Loucy (cell line): ENCODE measurements around the gene ZNF383.

ENCODE experiments used
- H2AFZ ChIP-seq: fragments of 200-600 bp; sonication (generic); 2 replicates; pipeline ENCODE4 v1.6.0; 2016; ENCODE audit warnings: antibody characterized with exemption, mild to moderate bottlenecking, low read length, moderate library complexity
- H3F3A ChIP-seq: fragments of 200-600 bp; 2 replicates; pipeline ENCODE4 v1.6.0; 2016; ENCODE audit warnings: antibody characterized with exemption, low read depth, mild to moderate bottlenecking
- H3K27me3 ChIP-seq: fragments of 200-600 bp; sonication (generic); 2 replicates; pipeline ENCODE4 v1.6.1; 2014; ENCODE audit warnings: low read length, mild to moderate bottlenecking; ENCODE audit not compliant: insufficient read depth, poor library complexity, severe bottlenecking
- H3K36me3 ChIP-seq: fragments of 200-600 bp; sonication (generic); 2 replicates; pipeline ENCODE4 v1.6.1; 2016; ENCODE audit warnings: low read length; ENCODE audit not compliant: insufficient read depth
- H3K4me1 ChIP-seq: fragments of 200-600 bp; sonication (generic); 2 replicates; pipeline ENCODE4 v1.5.1; 2014; ENCODE audit warnings: low read length, mild to moderate bottlenecking; ENCODE audit not compliant: insufficient read depth, poor library complexity, severe bottlenecking
- H3K4me2 ChIP-seq: fragments of 200-600 bp; sonication (generic); 2 replicates; pipeline ENCODE4 v1.6.0; 2014; ENCODE audit warnings: antibody characterized with exemption, low read length, low read depth, mild to moderate bottlenecking; ENCODE audit not compliant: poor library complexity, severe bottlenecking
- H3K4me3 ChIP-seq: fragments of 200-600 bp; sonication (generic); 2 replicates; pipeline ENCODE4 v1.5.1; 2014; ENCODE audit warnings: low read length, mild to moderate bottlenecking, mixed read lengths; ENCODE audit not compliant: poor library complexity, severe bottlenecking
- H3K79me2 ChIP-seq: fragments of 200-600 bp; sonication (generic); 2 replicates; pipeline ENCODE4 v1.6.1; 2014; ENCODE audit warnings: low read length; ENCODE audit not compliant: insufficient read depth
- H3K9ac ChIP-seq: fragments of 200-600 bp; sonication (generic); 2 replicates; pipeline ENCODE4 v1.6.0; 2014; ENCODE audit warnings: mild to moderate bottlenecking, low read depth, low read length, moderate library complexity; ENCODE audit not compliant: poor library complexity, severe bottlenecking
- H3K9me2 ChIP-seq: fragments of 200-600 bp; sonication (generic); replicated peaks from 2 replicates; pipeline ENCODE4 v1.6.1; 2016; ENCODE audit warnings: low read depth, low read length, mixed read lengths
- H3K9me3 ChIP-seq: fragments of 200-600 bp; sonication (generic); 2 replicates; pipeline ENCODE4 v1.6.1; 2014; ENCODE audit warnings: mild to moderate bottlenecking, antibody characterized with exemption, low read length, low read depth; ENCODE audit not compliant: insufficient read depth
- H4K20me1 ChIP-seq: fragments of 200-600 bp; sonication (generic); 2 replicates; pipeline ENCODE4 v1.6.0; 2014; ENCODE audit warnings: antibody characterized with exemption, low read length, mild to moderate bottlenecking; ENCODE audit not compliant: insufficient read depth, poor library complexity, severe bottlenecking
- EZH2phosphoT487 ChIP-seq: fragments of 200-600 bp; IDR thresholded peaks from 2 replicates; pipeline ENCODE4 v1.6.1; 2018; ENCODE audit warnings: antibody characterized with exemption, mild to moderate bottlenecking, moderate library complexity, borderline replicate concordance
- TF ChIP-seq, protein P1 (sequence below): fragments of 200-600 bp; sonication (generic); conservative IDR thresholded peaks from 2 replicates; pipeline ENCODE4 v1.5.1; 2014; ENCODE audit warnings: mild to moderate bottlenecking, antibody characterized with exemption, low read length

Gene ZNF383

DNA sequence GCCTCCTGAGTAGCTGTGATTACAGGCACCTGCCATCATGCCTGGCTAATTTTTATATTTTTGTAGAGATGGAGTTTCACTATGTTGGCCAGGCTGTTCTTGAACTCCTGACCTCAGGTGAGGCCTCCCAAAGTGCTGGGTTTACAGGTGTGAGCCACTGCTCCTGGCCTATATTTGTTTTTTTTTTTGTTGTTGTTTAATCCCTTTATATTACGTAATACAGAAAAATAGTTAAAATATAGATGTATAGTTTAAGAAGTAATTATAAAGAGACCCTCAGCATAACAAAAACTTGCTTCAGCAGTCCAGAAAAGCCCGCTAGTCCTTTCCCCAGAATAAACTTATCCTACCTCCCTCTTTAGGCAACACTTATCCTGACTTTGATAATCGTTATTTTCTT lies 2.4 kb downstream of the ZNF383 start:
- H2AFZ ChIP-seq = no peak overlapping the region
- H3K4me1 ChIP-seq = peaks cover 16% of the 10 kb centered on the region
- H4K20me1 ChIP-seq = no peaks in the 10 kb centered on the region
- H3K4me2 ChIP-seq = peak overlapping the region; percentile 97
- H3K4me3 ChIP-seq = peak overlapping the region; percentile 97
- H3K27me3 ChIP-seq = no peaks in the 10 kb centered on the region
- peaks cover 29% of the 10 kb centered on the region for H3K79me2 ChIP-seq
- no peaks in the 10 kb centered on the region for H3K36me3 ChIP-seq
- H3K9me3 ChIP-seq = no peaks in the 10 kb centered on the region
- no peaks in the 10 kb centered on the region for H3K9me2 ChIP-seq
- no peak for TF ChIP-seq EZH2phosphoT487
- TF ChIP-seq, protein P1, sequence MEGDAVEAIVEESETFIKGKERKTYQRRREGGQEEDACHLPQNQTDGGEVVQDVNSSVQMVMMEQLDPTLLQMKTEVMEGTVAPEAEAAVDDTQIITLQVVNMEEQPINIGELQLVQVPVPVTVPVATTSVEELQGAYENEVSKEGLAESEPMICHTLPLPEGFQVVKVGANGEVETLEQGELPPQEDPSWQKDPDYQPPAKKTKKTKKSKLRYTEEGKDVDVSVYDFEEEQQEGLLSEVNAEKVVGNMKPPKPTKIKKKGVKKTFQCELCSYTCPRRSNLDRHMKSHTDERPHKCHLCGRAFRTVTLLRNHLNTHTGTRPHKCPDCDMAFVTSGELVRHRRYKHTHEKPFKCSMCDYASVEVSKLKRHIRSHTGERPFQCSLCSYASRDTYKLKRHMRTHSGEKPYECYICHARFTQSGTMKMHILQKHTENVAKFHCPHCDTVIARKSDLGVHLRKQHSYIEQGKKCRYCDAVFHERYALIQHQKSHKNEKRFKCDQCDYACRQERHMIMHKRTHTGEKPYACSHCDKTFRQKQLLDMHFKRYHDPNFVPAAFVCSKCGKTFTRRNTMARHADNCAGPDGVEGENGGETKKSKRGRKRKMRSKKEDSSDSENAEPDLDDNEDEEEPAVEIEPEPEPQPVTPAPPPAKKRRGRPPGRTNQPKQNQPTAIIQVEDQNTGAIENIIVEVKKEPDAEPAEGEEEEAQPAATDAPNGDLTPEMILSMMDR = no peak
- H3K9ac ChIP-seq = peak overlapping the region; percentile 53
- H3F3A ChIP-seq = no peaks in the 10 kb centered on the region

DNA sequence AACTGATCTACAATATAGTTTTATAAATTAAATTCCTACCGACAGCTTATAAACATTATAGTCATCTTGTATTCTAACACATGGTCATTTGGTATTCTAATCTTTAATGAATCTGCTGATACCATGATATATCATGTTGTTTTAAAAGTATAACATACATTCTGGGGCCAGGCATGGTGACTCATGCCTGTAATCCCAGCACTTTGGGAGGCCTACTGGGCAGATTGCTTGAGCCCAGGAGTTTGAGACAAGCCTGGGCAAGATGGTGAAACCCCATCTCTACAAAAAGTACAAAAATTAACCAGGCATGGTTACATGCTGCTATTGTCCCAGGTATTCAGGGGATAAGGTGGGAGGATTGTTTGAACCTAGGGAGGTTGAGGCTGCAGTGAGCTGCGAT lies 3.1 kb downstream of the ZNF383 start:
- Histone ChIP-seq H3K9ac (peak overlapping the region; percentile 53), H3K36me3 (peaks cover 2% of the 10 kb centered on the region; the same call in 1 of the 2 replicates), H3K4me3 (peak overlapping the region; percentile 13), H3K27me3 (no peaks in the 10 kb centered on the region), H3K79me2 (peaks cover 29% of the 10 kb centered on the region), H3K9me2 (no peaks in the 10 kb centered on the region), H3F3A (no peaks in the 10 kb centered on the region), H3K4me1 (peaks cover 16% of the 10 kb centered on the region), H2AFZ (no peak overlapping the region), H3K4me2 (peak overlapping the region; percentile 97), H4K20me1 (no peaks in the 10 kb centered on the region), H3K9me3 (no peaks in the 10 kb centered on the region)
- TF ChIP-seq, protein P1 = no peak
- no peak for TF ChIP-seq EZH2phosphoT487

DNA sequence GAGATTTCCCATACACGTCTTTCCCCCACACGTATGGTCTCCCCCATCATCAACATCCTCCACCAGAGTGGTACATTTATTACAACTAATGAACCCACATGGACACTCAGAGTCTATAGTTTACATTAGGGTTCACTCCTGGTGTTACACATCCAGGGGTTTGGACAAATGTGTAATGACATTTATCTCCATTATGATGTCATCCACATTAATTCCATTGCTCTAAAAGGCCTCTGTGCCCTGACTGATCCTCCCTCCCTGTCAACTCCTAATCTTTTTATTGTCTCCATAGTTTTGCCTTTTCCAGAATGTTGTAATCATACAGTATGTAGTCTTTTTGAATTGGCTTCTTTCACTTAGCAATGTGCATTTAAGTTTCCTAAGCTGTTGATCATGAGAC lies 8.2 kb downstream of the ZNF383 start:
- H3K4me1 ChIP-seq = peaks cover 2% of the 10 kb centered on the region
- TF ChIP-seq EZH2phosphoT487 = no peak
- TF ChIP-seq, protein P1 = no peak
- peaks cover 3% of the 10 kb centered on the region; the same call in 1 of the 2 replicates for H3K79me2 ChIP-seq
- H3F3A ChIP-seq = no peaks in the 10 kb centered on the region
- H3K9ac ChIP-seq = no peak overlapping the region
- no peaks in the 10 kb centered on the region for H3K9me2 ChIP-seq
- H2AFZ ChIP-seq = no peak overlapping the region
- no peaks in the 10 kb centered on the region for H3K27me3 ChIP-seq
- H3K4me3 ChIP-seq = no peak overlapping the region
- no peaks in the 10 kb centered on the region for H4K20me1 ChIP-seq
- no peaks in the 10 kb centered on the region for H3K9me3 ChIP-seq
- H3K4me2 ChIP-seq = no peak overlapping the region
- peaks cover 17% of the 10 kb centered on the region; the same call in 1 of the 2 replicates for H3K36me3 ChIP-seq
